PC-9 (cell line): ENCODE data around the gene ERC1. TPM values are rescaled to one million over a fixed set of nuclear protein-coding genes. Genes with fewer than 3 reads are reported as not detected.

Experiments used
- BruUV-seq: library from RNA; stranded (reverse); fragments of 400-500 nt; replicated peaks from 2 replicates; lab custom pipeline; 2021; lab: Mats Ljungman, UMichigan
- CTCF ChIA-PET: fragments of 300-600 bp; sonication (Branson Sonifier 250); formaldehyde crosslinking; loops from one replicate; lab custom pipeline; 2022; ENCODE audit warnings: antibody characterized with exemption; lab: Charles Lee
- POLR2A ChIA-PET: fragments of 300-600 bp; sonication (Branson Sonifier 250); formaldehyde crosslinking; loops from one replicate; lab custom pipeline; 2022; ENCODE audit warnings: antibody characterized with exemption; ENCODE audit not compliant: unreplicated experiment; lab: Charles Lee
- DNase-seq, 2 experiments: peaks; one replicate each; pipeline versions ENCODE4 v3.0.0 to v3.0.0-alpha.2; 2015 to 2022; ENCODE audit warnings: mixed read lengths in 1 of 2
- H2AFZ ChIP-seq: fragments of 200-600 bp; sonication (generic); 2 replicates; pipeline ENCODE4 v1.8.1; 2017; ENCODE audit warnings: antibody characterized with exemption
- H3F3A ChIP-seq: fragments of 200-600 bp; sonication (generic); 2 replicates; pipeline ENCODE4 v1.8.1; 2017; ENCODE audit warnings: antibody characterized with exemption, mild to moderate bottlenecking, low read depth; ENCODE audit not compliant: insufficient read depth
- H3K27ac ChIP-seq: fragments of 200-600 bp; sonication (generic); 2 replicates; pipeline ENCODE4 v1.6.1; 2016; ENCODE audit warnings: mixed run types
- H3K27me3 ChIP-seq: fragments of 200-600 bp; sonication (generic); 2 replicates; pipeline ENCODE4 v1.6.1; 2016; ENCODE audit warnings: low read depth, mixed run types; ENCODE audit not compliant: insufficient read depth
- H3K36me3 ChIP-seq: fragments of 200-600 bp; sonication (generic); 2 replicates; pipeline ENCODE4 v1.6.1; 2016; ENCODE audit warnings: low read depth, mixed run types
- H3K4me1 ChIP-seq: fragments of 200-600 bp; sonication (generic); replicated peaks from 2 replicates; pipeline ENCODE4 v1.6.1; 2016; ENCODE audit warnings: mixed run types; ENCODE audit not compliant: insufficient read depth
- H3K4me2 ChIP-seq: fragments of 200-600 bp; sonication (generic); 2 replicates; pipeline ENCODE4 v1.6.1; 2017; ENCODE audit warnings: mixed run types
- H3K4me3 ChIP-seq: fragments of 200-600 bp; sonication (generic); 2 replicates; pipeline ENCODE4 v1.6.1; 2016; ENCODE audit warnings: mixed run types
- H3K79me2 ChIP-seq: fragments of 200-600 bp; sonication (generic); 2 replicates; pipeline ENCODE4 v1.6.1; 2017; ENCODE audit warnings: low read depth, mixed run types
- H3K9me2 ChIP-seq: fragments of 200-600 bp; sonication (generic); 2 replicates; pipeline ENCODE4 v1.8.1; 2017; ENCODE audit warnings: mild to moderate bottlenecking; ENCODE audit not compliant: insufficient read depth
- H3K9me3 ChIP-seq: fragments of 200-600 bp; sonication (generic); 2 replicates; pipeline ENCODE4 v1.8.1; 2016; ENCODE audit warnings: low read depth; ENCODE audit not compliant: insufficient read depth
- H4K20me1 ChIP-seq: fragments of 200-600 bp; sonication (generic); 2 replicates; pipeline ENCODE4 v1.8.1; 2017; ENCODE audit not compliant: insufficient read depth
- EZH2 ChIP-seq: fragments of 200-600 bp; sonication (generic); IDR thresholded peaks from 2 replicates; pipeline ENCODE4 v1.8.0; 2017; ENCODE audit warnings: antibody characterized with exemption, low read depth
- intact Hi-C: fragments of 100-400 bp; cut with micrococcal nuclease; formaldehyde crosslinking; loops from one replicate; pipeline ENCODE4 v1.10.0; 2022; ENCODE audit not compliant: unreplicated experiment
- total RNA-seq: library from RNA; stranded (reverse); gene quantifications from 2 replicates; pipeline ENCODE4 v1.2.3, GENCODE V29; 2021
- TF ChIP-seq, protein P1 (sequence below): fragments of 200-600 bp; sonication (generic); conservative IDR thresholded peaks from 2 replicates; pipeline ENCODE4 v1.6.1; 2017; ENCODE audit warnings: mixed run types, antibody characterized with exemption, mild to moderate bottlenecking, moderate library complexity

Gene ERC1
- total RNA-seq, 1 experiment from 2014 or later = 52.0 TPM

DNA sequence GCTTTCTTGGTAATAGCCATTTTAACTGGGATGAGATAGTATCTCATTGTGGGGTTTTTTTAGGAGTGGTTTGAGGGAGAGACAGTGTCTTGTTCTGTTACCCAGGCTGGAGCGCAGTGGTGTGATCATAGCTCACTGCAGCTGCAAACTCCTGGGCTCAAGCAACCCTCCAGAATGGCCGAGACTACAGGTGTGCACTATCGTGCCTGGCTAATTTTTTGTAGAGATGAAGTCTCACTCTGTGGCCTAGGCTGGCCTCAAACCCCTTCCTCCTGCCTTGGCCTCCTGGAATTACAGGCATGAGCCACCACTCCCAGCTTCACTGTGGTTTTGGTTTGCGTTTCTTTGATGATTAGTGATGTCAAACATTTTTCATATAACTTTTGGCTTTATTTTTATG is 293.6 kb downstream of the ERC1 start:
- no peaks in the 10 kb centered on the region for H3K9me2 ChIP-seq
- ChIA-PET POLR2A (interaction anchor here (0.8 kb wide), 1 partner anchor 13 kb away, joined by 3 read pairs; no protein-coding TSS in a partner anchor), CTCF (no interaction called here)
- TF ChIP-seq EZH2 = no peak
- TF ChIP-seq, protein P1, sequence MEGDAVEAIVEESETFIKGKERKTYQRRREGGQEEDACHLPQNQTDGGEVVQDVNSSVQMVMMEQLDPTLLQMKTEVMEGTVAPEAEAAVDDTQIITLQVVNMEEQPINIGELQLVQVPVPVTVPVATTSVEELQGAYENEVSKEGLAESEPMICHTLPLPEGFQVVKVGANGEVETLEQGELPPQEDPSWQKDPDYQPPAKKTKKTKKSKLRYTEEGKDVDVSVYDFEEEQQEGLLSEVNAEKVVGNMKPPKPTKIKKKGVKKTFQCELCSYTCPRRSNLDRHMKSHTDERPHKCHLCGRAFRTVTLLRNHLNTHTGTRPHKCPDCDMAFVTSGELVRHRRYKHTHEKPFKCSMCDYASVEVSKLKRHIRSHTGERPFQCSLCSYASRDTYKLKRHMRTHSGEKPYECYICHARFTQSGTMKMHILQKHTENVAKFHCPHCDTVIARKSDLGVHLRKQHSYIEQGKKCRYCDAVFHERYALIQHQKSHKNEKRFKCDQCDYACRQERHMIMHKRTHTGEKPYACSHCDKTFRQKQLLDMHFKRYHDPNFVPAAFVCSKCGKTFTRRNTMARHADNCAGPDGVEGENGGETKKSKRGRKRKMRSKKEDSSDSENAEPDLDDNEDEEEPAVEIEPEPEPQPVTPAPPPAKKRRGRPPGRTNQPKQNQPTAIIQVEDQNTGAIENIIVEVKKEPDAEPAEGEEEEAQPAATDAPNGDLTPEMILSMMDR = no peak
- H3K9me3 ChIP-seq = no peaks in the 10 kb centered on the region
- H4K20me1 ChIP-seq = no peaks in the 10 kb centered on the region
- H3K36me3 ChIP-seq = no peaks in the 10 kb centered on the region
- H3K27me3 ChIP-seq = no peaks in the 10 kb centered on the region
- no peaks in the 10 kb centered on the region for H3K4me1 ChIP-seq
- no peaks in the 10 kb centered on the region for H3K79me2 ChIP-seq
- no TSS peak for BruUV-seq
- no peak overlapping the region for H3K4me2 ChIP-seq
- H3K27ac ChIP-seq = no peak overlapping the region
- no peak overlapping the region for H2AFZ ChIP-seq
- intact Hi-C loops = no loop called here
- no peaks in the 10 kb centered on the region for H3F3A ChIP-seq
- H3K4me3 ChIP-seq = no peak overlapping the region
- DNase-seq = no peak

DNA sequence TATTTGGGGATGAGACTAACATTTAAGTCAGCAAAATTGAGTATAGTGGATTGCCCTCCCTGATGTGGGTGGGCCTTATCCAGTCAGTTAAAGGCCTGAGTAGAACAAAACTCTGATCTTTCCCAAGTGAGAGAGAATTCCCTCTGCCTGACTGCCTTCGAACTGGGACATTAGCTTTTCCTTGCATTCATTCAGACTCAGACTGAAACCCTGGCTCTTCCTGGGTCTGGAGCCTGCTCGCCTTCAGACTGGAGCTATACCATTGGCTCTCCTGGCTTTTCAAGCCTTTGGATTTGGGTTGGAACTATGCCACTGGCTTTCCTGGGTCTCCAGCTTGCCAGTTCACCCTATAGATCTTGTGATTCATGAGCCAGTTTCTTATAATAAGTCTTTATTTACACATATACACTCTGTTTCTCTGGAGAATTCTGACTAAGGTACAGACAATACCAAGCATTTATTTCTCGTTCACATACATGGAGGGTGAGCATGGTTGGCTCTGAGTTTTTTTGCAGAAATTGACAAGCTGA is 296.5 kb downstream of the ERC1 start:
- Histone ChIP-seq H4K20me1 (no peaks in the 10 kb centered on the region), H3K9me2 (no peaks in the 10 kb centered on the region), H3K4me2 (no peak overlapping the region), H3K4me3 (no peak overlapping the region), H3K9me3 (no peaks in the 10 kb centered on the region), H3F3A (no peaks in the 10 kb centered on the region), H3K36me3 (no peaks in the 10 kb centered on the region), H3K27ac (no peak overlapping the region), H2AFZ (no peak overlapping the region), H3K79me2 (no peaks in the 10 kb centered on the region), H3K27me3 (no peaks in the 10 kb centered on the region), H3K4me1 (no peaks in the 10 kb centered on the region)
- intact Hi-C loops = no loop called here
- TF ChIP-seq EZH2 = no peak
- TF ChIP-seq, protein P1 = no peak
- POLR2A ChIA-PET = interaction anchor here (0.6 kb wide), 1 partner anchor 253 kb away, joined by 3 read pairs; no protein-coding TSS in a partner anchor
- CTCF ChIA-PET = no interaction called here
- DNase-seq = no peak
- no TSS peak for BruUV-seq

DNA sequence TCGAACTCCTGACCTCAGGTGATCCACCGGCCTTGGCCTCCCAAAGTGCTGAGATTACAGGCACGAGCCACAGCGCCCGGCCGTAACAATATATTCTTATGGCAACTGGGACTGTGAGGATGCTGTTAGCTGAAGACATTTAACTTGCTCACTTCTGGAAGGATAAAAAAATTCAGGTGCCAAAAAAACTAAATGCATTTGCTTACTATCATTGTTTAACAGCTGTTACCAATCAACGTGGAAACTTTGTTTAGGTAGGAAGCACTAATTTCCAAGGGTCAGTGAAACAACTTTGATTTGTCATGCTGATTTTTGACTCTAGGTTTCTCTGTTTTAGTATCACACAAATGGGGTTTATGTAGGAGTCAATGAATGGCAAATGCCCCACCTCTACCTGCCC is 297.3 kb downstream of the ERC1 start:
- CTCF ChIA-PET = no interaction called here
- TF ChIP-seq, protein P1 = no peak
- no peak for TF ChIP-seq EZH2
- Histone ChIP-seq H3K27ac (no peak overlapping the region), H3K4me3 (no peak overlapping the region), H4K20me1 (no peaks in the 10 kb centered on the region), H3F3A (no peaks in the 10 kb centered on the region), H3K4me2 (no peak overlapping the region), H3K4me1 (no peaks in the 10 kb centered on the region), H3K9me2 (no peaks in the 10 kb centered on the region), H3K79me2 (no peaks in the 10 kb centered on the region), H2AFZ (no peak overlapping the region), H3K27me3 (no peaks in the 10 kb centered on the region), H3K36me3 (no peaks in the 10 kb centered on the region), H3K9me3 (no peaks in the 10 kb centered on the region)
- no peak for DNase-seq
- POLR2A ChIA-PET = no interaction called here
- no TSS peak for BruUV-seq
- intact Hi-C loops = no loop called here
